Stimulated activated CD8-positive, alpha-beta memory T cell treated with anti-CD3 and anti-CD28 coated beads, Interleukin-4, amount 100 ng/mL, for 48 hours (primary cell): ENCODE measurements around the gene WDPCP.
"Not testable (repeated sequence)": the region's sequence is repeated elsewhere in the genome, so short reads cannot be mapped to it uniquely, and the experiment has no call there.

Experiments used
- DNase-seq: peaks from one replicate; pipeline ENCODE4 v3.0.0-alpha.2; 2020

The WDPCP gene

GRCh38 chr2:63438181-63438580 lies 150.1 kb downstream of the WDPCP start:
- DNase-seq = no peak

- DNase-seq = no peak
These were observed 151.8 kb downstream of the WDPCP start for GRCh38 chr2:63436488-63436887.

GRCh38 chr2:63435070-63435469 lies 153.2 kb downstream of the WDPCP start:
- no peak for DNase-seq

GRCh38 chr2:63434024-63435001 lies 154.0 kb downstream of the WDPCP start:
- no peak for DNase-seq

- DNase-seq = no peak
These were observed 155.9 kb downstream of the WDPCP start for GRCh38 chr2:63432373-63432772.

GRCh38 chr2:63425606-63426005 lies 162.7 kb downstream of the WDPCP start:
- DNase-seq = no peak

GRCh38 chr2:63425079-63425416 lies 163.2 kb downstream of the WDPCP start:
- no peak for DNase-seq

- no peak for DNase-seq
These were observed 163.8 kb downstream of the WDPCP start for GRCh38 chr2:63424329-63425078.

- no peak for DNase-seq
These were observed 165.7 kb downstream of the WDPCP start for GRCh38 chr2:63422556-63422955.

- DNase-seq = no peak
These were observed 179.7 kb downstream of the WDPCP start for GRCh38 chr2:63408530-63408929.

- no peak for DNase-seq
These were observed 181.6 kb downstream of the WDPCP start for GRCh38 chr2:63406641-63407040.

GRCh38 chr2:63403820-63404219 lies 184.5 kb downstream of the WDPCP start:
- no peak for DNase-seq

- DNase-seq = not testable (repeated sequence)
These were observed 185.4 kb downstream of the WDPCP start for GRCh38 chr2:63402889-63403288.

GRCh38 chr2:63399156-63399555 lies 189.1 kb downstream of the WDPCP start:
- no peak for DNase-seq

- no peak for DNase-seq
These were observed 208.8 kb downstream of the WDPCP start for GRCh38 chr2:63379451-63379850.

- no peak for DNase-seq
These were observed 209.7 kb downstream of the WDPCP start for GRCh38 chr2:63378589-63378988.

- DNase-seq = no peak
These were observed 213.9 kb downstream of the WDPCP start for GRCh38 chr2:63374341-63374740.

- DNase-seq = no peak
These were observed 215.7 kb downstream of the WDPCP start for GRCh38 chr2:63372549-63372948.

- DNase-seq = no peak
These were observed 219.1 kb downstream of the WDPCP start for GRCh38 chr2:63369146-63369545.

GRCh38 chr2:63364866-63365265 lies 223.4 kb downstream of the WDPCP start:
- DNase-seq = no peak

GRCh38 chr2:63357722-63358121 lies 230.6 kb downstream of the WDPCP start:
- DNase-seq = not testable (repeated sequence)

GRCh38 chr2:63347361-63347760 lies 240.9 kb downstream of the WDPCP start:
- no peak for DNase-seq

GRCh38 chr2:63346411-63346810 lies 241.9 kb downstream of the WDPCP start:
- DNase-seq = no peak

- no peak for DNase-seq
These were observed 243.0 kb downstream of the WDPCP start for GRCh38 chr2:63345285-63345633.
